ELF-1 (cell line): ENCODE results near the gene TBKBP1.

Experiments used
- DNase-seq: peaks from one replicate; pipeline ENCODE4 v3.0.0-alpha.2; 2016; ENCODE audit warnings: low read depth, low spot score

TBKBP1 gene

DNA sequence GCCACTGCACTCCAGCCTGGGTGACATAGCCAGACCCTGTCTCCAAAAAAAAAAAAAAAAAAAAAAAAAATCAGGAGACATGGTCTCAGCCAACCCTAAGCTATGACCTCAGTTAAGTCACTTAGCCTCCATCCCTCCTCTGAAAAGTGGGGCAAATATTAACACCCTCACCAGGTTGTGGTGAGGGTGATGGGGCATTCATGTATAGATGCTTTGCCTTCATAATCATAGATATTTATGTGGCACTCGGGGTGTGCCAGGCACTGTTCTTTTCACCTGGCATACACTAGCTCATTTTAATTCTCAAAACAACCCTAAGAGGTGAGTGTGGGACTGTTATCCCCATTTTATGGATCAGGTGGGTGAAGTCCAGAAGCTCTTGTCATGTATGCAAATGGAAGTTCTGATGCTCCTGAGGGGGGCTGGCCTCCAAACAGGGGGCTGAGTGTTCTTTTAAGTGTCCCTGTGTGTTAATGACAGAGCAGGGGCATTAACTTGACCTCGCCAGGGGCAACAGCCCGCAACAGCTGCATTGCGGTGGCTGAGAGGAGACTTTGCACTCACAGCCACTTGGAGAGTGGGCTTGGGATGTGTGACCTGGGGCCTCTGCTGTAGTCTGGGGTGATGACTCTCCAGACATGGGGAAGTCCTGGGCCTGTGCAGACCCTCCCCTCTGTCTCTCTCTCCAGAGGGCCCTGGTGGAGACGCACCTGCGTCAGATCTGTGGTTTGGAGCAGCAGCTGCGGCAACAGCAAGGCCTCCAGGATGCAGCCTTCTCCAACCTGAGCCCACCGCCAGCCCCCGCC is 4.1 kb downstream of the TBKBP1 start:
- DNase-seq: no peak

- peak; percentile 79 for DNase-seq
Observed at GRCh38 chr17:47698749-47699535, 5.0 kb downstream of the TBKBP1 start.

DNA sequence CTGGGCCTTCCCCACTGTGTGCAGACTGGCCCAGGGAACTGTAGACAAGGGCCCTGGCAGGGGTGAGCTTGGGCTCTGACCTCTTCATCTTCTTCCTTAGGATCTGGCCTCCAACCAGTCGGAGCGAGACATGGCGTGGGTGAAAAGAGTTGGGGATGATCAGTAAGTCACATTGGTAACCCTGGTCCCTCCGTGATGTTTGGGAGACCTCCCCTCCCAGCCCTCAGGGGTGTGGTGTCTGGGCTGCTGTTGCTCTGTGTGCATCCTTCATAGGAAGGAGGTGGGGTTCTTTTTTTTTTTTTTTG is 5.5 kb downstream of the TBKBP1 start:
- DNase-seq: no peak

GRCh38 chr17:47700471-47701449 is 6.8 kb downstream of the TBKBP1 start:
- DNase-seq: no peak

- DNase-seq: peak; percentile 52
Observed at GRCh38 chr17:47701608-47702007, 7.6 kb downstream of the TBKBP1 start.

- no peak for DNase-seq
Observed at GRCh38 chr17:47702391-47702995, 8.5 kb downstream of the TBKBP1 start.

- DNase-seq: no peak
Observed at GRCh38 chr17:47703191-47703591, 9.2 kb downstream of the TBKBP1 start.

GRCh38 chr17:47703671-47704070 is 9.7 kb downstream of the TBKBP1 start:
- DNase-seq: no peak

DNA sequence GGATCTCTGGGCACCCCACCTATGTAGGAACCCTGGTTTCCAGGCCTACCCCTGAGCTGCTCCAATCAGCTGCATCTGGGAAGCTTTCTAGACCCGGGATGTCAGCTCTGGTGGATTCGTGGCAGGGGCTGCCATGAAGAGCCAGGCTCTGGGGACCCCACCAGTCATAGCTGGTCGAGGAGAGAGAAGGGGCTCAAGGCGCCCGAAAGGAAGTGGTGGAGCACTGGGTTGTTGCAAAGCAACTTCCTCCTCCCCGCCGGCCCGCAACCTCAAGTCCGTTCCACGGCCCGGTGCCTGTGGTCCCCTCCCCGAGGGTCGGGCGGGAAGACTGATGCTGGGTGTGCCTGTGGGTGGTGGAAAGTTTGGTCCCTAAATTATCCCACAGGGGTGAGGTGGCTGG is 10.2 kb downstream of the TBKBP1 start:
- DNase-seq: no peak

DNA sequence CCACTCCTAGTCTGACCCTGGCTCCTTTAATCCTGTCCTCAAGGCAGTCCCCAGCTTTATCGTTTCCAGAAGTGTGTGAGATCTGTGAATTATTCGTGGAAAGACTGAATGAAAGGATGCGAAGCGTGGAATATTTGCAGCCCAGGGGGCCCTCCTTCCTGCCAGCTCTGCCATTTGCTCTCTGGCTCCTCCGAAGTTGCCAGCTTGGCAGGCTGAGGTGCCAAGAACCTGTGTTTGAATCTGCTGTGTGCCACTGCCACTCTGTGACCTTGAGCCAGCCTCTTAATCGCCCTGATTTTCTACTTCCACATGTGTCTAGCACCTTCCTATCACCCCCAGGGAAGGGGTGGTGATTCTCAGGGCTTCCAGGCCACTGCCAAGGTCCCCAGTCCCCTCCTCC is 10.8 kb downstream of the TBKBP1 start:
- no peak for DNase-seq

- no peak for DNase-seq
Observed at GRCh38 chr17:47705536-47706530, 11.9 kb downstream of the TBKBP1 start.

DNA sequence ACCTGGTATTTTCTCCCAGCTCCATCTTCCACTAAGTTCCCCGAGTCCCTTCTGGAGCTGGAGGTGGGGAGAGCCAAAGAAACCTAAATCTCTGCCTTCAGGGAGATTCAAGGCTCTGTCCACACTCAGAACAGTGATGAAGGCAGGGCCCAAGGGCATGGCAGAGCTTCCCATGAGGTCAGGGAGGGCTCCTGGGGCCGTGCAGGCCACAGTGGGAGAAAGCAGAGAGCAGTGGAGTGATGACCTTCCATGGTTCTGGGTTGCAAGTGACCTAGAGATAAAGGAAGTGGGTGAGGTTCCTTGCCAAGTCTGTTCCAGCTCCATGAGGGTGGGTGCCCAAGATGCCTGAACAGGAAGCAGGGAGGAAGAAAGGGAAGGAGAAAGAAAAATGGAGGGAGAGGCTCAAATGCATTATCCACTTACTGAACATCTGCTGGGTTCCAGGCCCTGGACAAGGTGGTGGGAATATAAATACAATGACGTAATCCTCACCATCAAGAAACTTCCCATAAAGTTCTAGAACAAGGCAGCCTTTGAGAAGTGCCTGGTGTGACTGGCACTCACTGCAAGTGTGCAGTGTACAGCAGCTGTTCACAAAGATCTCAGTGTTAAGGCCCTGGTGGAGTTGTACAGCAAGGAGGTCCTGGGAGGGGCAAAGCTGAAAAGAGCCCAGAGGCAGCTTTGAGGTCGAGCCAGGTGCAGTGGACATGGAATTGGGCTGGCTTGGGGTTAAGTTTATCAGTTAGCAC is 13.3 kb downstream of the TBKBP1 start:
- no peak for DNase-seq

GRCh38 chr17:47707884-47708283 is 13.9 kb downstream of the TBKBP1 start:
- no peak for DNase-seq

GRCh38 chr17:47708312-47708863 is 14.4 kb downstream of the TBKBP1 start:
- no peak for DNase-seq

GRCh38 chr17:47708864-47709541 is 15.0 kb downstream of the TBKBP1 start:
- peak; percentile 39 for DNase-seq

DNA sequence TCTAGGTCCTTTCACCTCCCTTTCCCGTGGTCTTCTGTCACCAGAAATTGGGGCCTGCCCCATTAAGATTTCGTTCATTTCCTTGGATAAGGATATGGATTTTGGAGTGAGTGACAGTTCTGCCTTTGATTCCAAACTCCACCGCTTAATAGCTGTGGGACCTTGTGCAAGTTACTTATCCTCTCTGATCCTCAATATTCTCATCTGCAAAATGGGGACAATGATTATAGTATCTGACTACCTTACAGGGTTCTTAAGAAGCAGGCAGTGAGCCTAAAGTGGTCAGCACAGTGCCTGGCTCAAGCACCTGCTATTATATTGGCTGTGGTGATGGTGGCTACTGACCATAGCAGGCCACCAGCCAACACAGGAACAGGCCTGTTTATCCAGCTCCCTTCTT is 15.6 kb downstream of the TBKBP1 start:
- no peak for DNase-seq

- DNase-seq: no peak
Observed at GRCh38 chr17:47711366-47712099, 17.6 kb downstream of the TBKBP1 start.
